OCI-LY7 (cell line): ENCODE measurements around the gene POLA1.

Experiments used
- CTCF ChIP-seq: fragments of 200-600 bp; sonication (generic); conservative IDR thresholded peaks from 2 replicates; pipeline ENCODE4 v1.5.1; 2014; ENCODE audit warnings: mild to moderate bottlenecking, antibody characterized with exemption, low read length, moderate library complexity, mixed read lengths
- EZH2phosphoT487 ChIP-seq: fragments of 200-600 bp; sonication (generic); IDR thresholded peaks from 2 replicates; pipeline ENCODE4 v1.6.1; 2018; ENCODE audit warnings: low read depth, borderline replicate concordance, mild to moderate bottlenecking, mixed run types, antibody characterized with exemption, low read length, moderate library complexity, mixed read lengths

- no peak for TF ChIP-seq CTCF
- TF ChIP-seq EZH2phosphoT487, result no peak
Measured at GRCh38 chrX:24696294-24696693, 2.6 kb downstream of the POLA1 start.
